GM18858 (cell line): ENCODE results near the gene NRTN.
"Not testable (repeated sequence)": the region's sequence is repeated elsewhere in the genome, so short reads cannot be mapped to it uniquely, and the experiment has no call there.

Experiments used
- ATAC-seq: cut with Tn5 transposase; IDR thresholded peaks from one replicate; pipeline ENCODE4 v1.9.1; 2021; ENCODE audit not compliant: unreplicated experiment

Gene NRTN

GRCh38 chr19:5832527-5833216 lies 27.8 kb downstream of the NRTN start:
- ATAC-seq, result no peak

- no peak for ATAC-seq
These were observed 33.0 kb downstream of the NRTN start for GRCh38 chr19:5837761-5838352.

DNA sequence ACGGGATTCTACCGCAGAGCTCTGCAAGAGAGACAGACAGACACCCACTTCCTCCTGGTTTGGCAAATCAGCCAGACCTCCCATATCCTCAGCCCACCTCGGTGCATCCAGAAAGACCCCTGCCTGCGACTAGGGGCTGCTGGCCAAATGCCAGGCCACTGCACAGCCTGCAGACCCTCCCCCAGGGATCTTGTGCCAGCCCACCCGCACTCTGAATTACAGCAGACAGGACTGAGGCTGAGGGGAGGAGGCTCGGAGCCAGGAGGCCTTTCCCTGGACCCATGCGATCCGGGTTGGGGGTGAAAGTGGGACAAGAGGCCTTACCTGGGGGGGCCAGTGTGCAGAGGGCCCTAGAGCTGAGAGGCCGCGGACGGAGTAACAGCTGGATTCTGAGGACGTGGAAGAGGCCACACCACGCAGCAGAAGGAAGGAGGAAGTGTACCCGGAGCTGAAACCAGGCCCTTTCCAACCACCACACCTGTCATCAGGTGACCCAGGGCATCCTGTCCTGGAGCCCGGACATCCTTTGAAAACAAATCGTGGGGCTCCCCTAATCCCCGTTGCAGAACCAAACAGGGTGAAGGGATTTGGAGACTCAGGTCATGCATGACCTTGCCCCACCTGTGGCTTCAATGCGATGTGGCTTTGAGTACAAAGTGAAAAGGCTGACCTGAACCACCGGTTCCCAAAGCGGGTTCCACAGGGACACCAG lies 33.6 kb downstream of the NRTN start:
- ATAC-seq, result no peak

GRCh38 chr19:5839065-5840017 lies 34.5 kb downstream of the NRTN start, which contains the start of gene FUT6:
Gene FUT6 (minus strand): TSS chr19:5839702. CDS start chr19:5832567, 7,135 bp downstream.
- no peak for ATAC-seq

DNA sequence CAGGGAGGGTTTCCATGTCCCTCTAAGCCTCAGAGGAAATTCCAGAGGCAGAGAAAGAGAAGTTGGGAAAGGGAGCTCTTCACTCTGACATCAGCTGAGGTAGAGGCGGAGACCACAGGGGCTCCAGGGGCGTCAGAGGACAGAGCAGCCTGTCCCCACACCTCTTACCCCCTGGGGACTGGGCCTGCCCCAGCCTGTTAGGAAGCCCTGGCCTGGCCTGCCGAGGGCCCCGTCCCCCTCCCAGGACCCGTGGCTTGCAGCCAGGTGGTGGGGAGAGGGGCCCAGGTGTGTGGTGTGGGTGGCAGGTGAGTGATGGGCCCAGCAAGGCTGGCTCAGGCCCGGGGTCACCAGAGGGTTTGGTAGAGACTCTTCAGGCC lies 36.9 kb downstream of the NRTN start:
- not testable (repeated sequence) for ATAC-seq

DNA sequence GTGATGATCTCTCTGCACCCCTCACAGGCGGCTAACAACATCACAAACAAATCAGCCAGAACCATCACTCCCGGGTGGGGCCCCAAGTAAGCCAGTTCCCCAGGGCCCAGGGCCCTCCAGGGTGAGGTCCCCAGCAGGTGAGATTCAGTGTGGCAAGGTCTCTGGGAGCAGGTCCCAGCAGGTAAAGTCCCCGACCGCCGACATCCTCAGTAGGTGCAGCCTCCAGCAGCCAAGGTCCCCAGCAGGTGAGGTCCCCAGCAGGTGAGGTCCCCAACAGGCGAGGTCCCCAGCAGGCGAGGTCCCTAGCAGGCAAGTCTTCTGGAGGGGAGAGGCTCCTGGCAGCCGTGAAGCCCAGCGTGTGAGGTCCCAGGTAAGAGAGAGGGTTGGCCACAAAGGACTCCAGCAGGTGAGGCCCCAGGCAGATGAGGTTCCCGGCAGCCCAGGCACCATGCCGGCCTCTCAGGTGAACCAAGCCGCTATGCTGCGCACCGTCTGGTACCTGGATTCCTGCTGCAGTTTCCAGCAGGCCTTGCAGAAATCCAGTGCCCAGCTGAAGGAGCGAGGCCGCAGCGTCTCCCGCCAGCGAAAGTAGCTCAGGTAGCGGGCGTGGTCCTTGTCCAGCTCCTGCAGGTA lies 38.5 kb downstream of the NRTN start:
- no peak for ATAC-seq

DNA sequence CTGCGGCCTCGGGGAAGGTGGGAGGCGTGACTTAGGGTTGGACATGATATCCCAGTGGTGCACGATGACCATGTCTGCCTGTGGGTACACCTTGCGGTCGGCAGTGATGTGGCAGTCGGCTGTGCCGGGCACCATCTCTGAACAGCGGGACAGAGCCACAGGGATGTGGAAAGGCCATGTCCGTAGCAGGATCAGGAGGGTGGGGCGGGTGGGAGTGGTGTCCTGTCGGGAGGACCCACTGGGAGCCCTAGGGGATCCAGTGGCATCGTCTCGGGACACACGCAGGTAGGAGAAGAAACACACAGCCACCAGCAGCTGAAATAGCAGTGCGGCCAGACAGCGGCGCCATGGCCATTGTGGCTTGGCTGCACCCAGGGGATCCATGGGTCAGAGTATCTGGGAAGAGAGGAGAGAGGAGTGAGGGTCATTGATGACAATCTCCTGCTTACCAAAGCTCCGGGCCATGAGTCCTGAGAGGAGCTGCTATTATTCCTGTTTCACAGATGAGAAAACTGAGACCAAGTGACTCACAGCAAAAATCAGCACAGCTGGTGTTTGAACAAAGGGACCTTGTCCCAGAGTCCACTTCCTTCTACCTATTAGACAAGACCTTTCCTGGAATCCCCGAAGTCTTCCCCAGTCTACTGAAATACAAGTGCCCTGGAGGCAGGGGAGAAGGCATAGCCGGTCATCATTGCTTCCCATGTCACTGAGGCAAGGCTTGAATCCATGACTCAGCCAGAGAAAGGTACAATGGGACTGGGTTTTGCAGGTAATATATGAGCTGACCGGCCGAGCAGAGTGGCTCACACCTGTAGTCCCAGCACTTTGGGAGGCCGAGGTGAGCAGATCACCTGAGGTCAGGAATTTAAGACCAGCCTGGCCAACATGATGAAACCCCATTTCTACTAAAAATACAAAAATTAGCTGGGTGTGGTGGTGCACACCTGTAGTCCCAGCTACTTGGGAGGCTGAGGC lies 39.9 kb downstream of the NRTN start:
- ATAC-seq, result no peak

DNA sequence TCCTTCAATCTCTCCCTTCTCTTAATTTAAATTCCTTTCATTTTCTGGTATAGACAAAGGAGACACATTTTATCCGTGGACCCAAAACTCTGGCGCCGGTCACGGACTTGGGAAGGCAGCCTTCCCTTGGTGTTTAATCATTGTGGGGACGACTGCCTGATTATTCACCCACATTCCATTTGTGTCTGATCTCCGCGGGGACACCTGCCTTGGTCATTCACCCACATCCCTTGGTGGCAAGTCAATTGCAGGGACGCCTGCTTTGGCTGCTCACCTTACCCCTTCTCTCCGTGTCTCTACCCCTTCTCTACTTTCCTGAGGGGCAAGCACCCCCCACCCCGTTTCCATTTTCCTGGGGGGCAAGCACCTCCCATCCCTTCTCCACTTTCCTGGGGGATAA lies 43.0 kb downstream of the NRTN start:
- not testable (repeated sequence) for ATAC-seq

GRCh38 chr19:5848621-5849020 lies 43.8 kb downstream of the NRTN start:
- ATAC-seq, result not testable (repeated sequence)

DNA sequence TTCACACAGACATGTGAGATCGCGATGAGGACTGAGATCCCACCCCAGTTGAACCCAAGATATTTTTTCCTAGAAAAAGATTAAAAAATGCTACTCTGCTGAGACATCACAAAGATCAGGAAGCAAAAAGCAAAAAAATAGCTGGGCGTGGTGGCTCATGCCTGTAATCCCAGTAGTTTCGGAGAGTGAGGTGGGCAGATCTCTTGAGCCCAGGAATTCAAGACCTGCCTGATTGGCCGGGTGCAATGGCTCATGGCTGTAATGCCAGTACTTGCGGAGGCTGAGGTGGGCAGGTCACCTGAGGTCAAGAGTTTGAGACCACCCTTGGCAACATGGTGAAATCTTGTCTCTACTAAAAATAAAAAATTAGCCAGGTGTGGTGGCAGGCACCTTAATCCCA lies 45.3 kb downstream of the NRTN start:
- no peak for ATAC-seq

DNA sequence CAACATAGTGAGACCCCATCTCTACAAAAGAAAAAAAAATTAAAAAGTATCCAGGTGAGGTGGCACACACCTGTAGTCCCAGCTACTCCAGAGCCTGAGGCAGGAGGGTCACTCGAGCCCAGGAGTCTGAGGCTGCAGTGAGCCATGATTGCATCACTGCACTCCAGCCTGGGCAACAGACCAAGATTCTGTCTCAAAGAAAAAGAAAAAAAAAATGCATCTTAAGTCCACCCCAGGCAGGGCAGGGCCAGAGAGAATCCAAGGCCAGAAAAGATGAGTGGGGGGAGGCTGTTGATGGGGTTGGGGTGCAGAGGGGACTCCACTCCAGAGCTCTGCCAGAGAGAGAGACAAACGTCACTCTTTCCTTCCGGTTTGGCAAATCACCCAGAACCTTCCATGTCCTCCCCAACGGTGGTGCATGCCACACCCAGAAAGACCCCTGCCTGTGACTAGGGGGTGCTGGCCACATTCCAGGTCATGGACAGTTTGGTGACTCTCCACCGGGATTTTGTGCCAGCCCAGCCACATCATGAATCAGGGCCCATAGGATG lies 46.0 kb downstream of the NRTN start:
- no peak for ATAC-seq

DNA sequence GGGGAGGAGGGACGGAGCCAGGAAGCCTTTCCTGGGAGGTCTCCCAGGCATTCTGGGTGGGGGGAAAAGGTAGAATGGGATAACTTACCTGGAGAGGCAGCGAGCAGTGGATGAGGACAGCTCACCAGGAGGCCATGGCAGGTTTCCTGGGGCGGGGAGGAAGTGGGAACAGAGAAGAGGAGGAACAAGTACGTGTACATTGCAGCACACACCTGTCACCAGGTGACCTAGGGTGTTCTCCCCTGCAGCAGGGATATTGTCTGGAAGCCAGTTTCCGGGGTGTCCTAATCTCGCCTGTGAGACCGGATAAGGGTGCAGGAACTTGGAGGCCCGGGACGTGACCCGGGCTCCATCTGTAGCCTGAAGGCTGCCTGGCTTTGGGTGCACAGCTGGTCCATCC lies 46.4 kb downstream of the NRTN start, which contains the start of gene FUT3:
TSS of gene FUT3 (minus strand) at position 148 of the 400 bp plus-strand sequence.
- ATAC-seq, result no peak

DNA sequence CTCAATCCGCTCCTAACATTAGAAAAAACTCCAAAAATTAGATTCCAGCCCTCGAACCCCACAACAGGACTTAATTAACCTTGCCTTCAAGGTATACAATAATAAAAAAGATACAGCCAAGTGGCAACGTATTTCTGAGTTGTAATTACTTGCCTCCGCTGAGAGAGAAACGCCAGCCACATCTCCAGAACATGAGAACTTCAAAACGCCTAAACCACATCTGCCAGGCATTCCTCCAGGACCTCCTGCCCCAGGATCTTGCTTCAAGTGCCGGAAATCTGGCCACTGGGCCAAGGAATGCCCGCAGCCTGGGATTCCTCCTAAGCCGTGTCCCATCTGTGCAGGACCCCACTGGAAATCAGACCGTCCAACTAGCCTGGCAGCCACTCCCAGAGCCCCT lies 49.3 kb downstream of the NRTN start:
- not testable (repeated sequence) for ATAC-seq

DNA sequence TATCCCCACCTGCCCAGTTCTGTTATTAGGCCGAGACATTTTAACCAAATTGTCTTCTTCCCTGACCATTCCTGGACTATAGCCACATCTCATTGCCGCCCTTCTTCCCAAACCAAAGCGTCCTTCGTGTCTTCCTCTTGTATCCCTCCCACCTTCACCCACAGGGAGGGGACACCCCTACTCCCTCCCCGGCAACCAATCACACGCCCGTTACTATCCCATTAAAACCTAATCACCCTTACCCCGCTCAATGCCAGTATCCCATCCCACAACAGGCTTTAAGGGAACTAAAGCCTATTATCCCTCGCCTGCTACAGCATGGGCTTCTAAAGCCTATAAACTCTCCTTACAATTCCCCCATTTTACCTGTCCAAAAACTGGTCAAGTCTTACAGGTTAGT lies 50.3 kb downstream of the NRTN start:
- ATAC-seq, result not testable (repeated sequence)

GRCh38 chr19:5857203-5858081 lies 52.6 kb downstream of the NRTN start:
- ATAC-seq, result no peak

DNA sequence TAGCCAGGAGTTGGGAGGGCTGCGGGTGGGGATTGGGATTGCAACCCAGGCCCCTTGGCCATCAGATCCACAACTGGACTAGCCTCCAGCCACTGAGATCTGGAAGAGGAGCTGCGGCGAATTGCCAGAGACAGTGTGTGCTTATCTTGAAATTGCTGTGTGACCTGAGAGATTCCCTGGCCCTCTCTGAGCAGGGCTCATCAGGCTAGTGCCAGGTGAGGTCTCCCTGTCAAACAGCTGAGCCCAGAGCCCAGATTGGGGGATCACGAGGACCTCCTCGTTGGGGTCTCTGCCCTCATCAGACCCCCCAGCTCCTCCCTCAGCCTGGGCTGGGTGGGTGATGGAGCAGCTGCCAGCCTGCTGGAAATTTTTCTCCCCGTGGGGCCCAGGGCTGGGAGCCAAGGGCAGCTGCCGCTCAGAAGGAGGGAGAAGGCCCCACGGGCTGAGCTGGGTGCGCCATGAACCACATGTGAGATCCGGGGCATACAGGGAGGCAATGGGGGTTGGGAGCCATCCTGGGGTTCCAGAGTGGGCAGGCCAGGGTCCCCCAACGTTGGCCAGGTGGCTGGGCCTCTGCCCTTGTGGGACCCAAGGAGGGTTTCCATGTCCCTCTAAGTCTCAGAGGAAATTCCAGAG lies 58.3 kb downstream of the NRTN start:
- no peak for ATAC-seq

DNA sequence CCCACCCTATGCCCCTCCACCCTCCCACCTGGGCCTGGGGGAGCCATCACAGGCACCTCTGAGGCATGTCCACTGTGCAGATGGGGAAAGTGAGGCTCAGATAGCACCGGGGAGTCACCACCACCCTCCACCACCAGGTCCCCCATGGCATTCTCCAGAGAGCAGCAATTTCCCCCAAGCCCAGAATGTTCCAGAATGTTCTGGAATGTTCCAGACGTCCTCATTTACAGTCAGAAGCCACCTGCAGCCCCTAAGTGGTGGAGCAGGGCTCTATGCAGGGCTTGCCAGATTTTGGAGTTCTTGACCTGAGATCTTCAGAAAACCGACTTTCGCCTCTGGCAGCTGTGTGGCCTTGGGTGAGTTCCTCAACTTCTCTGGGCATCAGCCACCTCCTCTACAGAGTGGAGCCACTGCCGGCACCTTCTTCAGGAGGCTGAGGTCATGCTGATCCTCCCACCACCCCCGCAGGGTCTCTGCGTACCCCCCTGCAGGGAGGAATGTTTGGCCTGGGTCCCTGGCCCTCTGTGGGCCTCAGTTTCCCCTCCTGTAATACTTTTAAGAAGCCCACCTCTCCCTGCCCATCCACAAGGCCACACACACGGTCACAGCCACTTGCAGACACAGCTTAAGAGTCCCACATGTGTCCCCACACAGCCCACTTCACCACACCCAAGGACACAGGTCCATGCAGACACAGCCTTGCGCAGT lies 59.3 kb downstream of the NRTN start:
- ATAC-seq, result no peak
